Panc1 (cell line): Measurements from ENCODE around the gene GMPR. TPM values are rescaled to one million over a fixed set of nuclear protein-coding genes. Genes with fewer than 3 reads are reported as not detected.

ENCODE experiments used
- ATAC-seq: fragments of 200-7000 bp; cut with Tn5 transposase; 2 replicates; pipeline ENCODE4 v1.9.1; 2020; ENCODE audit warnings: mild to moderate bottlenecking, moderate library complexity
- BruUV-seq: library from RNA; stranded (reverse); fragments of 400-500 nt; replicated peaks from 2 replicates; lab custom pipeline; 2021; lab: Mats Ljungman, UMichigan
- CTCF ChIA-PET: fragments of 300-600 bp; sonication (Branson Sonifier 250); formaldehyde crosslinking; loops from one replicate; lab custom pipeline; 2022; ENCODE audit warnings: antibody characterized with exemption; lab: Charles Lee
- POLR2A ChIA-PET: fragments of 300-600 bp; sonication (Branson Sonifier 250); formaldehyde crosslinking; loops from one replicate; lab custom pipeline; 2022; ENCODE audit warnings: antibody characterized with exemption; lab: Charles Lee
- DNase-seq: peaks from one replicate; pipeline ENCODE4 v3.0.0-alpha.2; 2010; ENCODE audit warnings: low read depth, low spot score
- H3K27ac ChIP-seq: 2 replicates; pipeline ENCODE4 v1.5.1; 2011; ENCODE audit warnings: mild to moderate bottlenecking, low read length, inconsistent platforms
- H3K27me3 ChIP-seq: fragments of 200-500 bp; sonication (Bioruptor generic); 2 replicates; pipeline ENCODE4 v1.6.0; 2014; ENCODE audit warnings: low read length, inconsistent platforms; ENCODE audit not compliant: control insufficient read depth, insufficient read depth
- H3K36me3 ChIP-seq: fragments of 200-500 bp; sonication (Bioruptor generic); 2 replicates; pipeline ENCODE4 v1.5.1; 2014; ENCODE audit warnings: inconsistent platforms, mild to moderate bottlenecking, low read length, moderate library complexity; ENCODE audit not compliant: control insufficient read depth, insufficient read depth
- H3K4me1 ChIP-seq: 2 replicates; pipeline ENCODE4 v1.5.1; 2011; ENCODE audit warnings: inconsistent platforms, mild to moderate bottlenecking, low read length, moderate library complexity; ENCODE audit not compliant: control insufficient read depth, insufficient read depth
- H3K4me3 ChIP-seq, 2 experiments: 2 replicates each; pipeline ENCODE4 v1.5.1; 2011 to 2012; ENCODE audit warnings: low read depth in 2 of 2, low read length in 2 of 2, mild to moderate bottlenecking in 2 of 2, inconsistent platforms in 1 of 2, moderate library complexity in 1 of 2
- H3K9me3 ChIP-seq: fragments of 200-500 bp; sonication (Bioruptor generic); 2 replicates; pipeline ENCODE4 v1.5.1; 2014; ENCODE audit warnings: low read depth, mild to moderate bottlenecking, inconsistent platforms, low read length, moderate library complexity; ENCODE audit not compliant: control insufficient read depth, insufficient read depth
- POLR2AphosphoS5 ChIP-seq: IDR thresholded peaks from 2 replicates; pipeline ENCODE4 v1.6.1; 2012; ENCODE audit warnings: mild to moderate bottlenecking, low read depth, low read length, moderate library complexity
- SIN3A ChIP-seq: IDR thresholded peaks from 2 replicates; pipeline ENCODE4 v1.6.1; 2012; ENCODE audit warnings: low read depth, mild to moderate bottlenecking, low read length, moderate library complexity, borderline replicate concordance; ENCODE audit not compliant: insufficient read depth
- TCF7L2 ChIP-seq: IDR thresholded peaks from 2 replicates; pipeline ENCODE4 v1.6.1; 2011; ENCODE audit warnings: mild to moderate bottlenecking, low read depth, low read length, inconsistent platforms
- in situ Hi-C: cut with HindIII; loops from 2 replicates; pipeline ENCODE4 v1.10.0; 2016; ENCODE audit warnings: low sequenced_read_pairs, low pct_unique_long_range_greater_than_20kb
- intact Hi-C: fragments of 100-400 bp; cut with micrococcal nuclease; formaldehyde crosslinking; loops from one replicate; pipeline ENCODE4 v1.10.0; 2022; ENCODE audit not compliant: unreplicated experiment
- total RNA-seq: library from RNA; stranded (reverse); gene quantifications from one replicate; pipeline ENCODE4 v1.2.1, GENCODE V29; 2021; ENCODE audit not compliant: unreplicated experiment
- TF ChIP-seq, protein P1 (sequence below), 2 experiments: IDR thresholded peaks; 2 replicates each; pipeline ENCODE4 v1.6.1; 2011 to 2012; ENCODE audit warnings: low read depth in 2 of 2, control low read depth in 1 of 2, low read length in 1 of 2, mild to moderate bottlenecking in 1 of 2, moderate library complexity in 1 of 2; ENCODE audit not compliant: insufficient read depth in 1 of 2
- TF ChIP-seq, protein P2 (sequence below): fragments of 450-650 bp; IDR thresholded peaks from 2 replicates; pipeline ENCODE4 v1.5.1; 2017; ENCODE audit warnings: mild to moderate bottlenecking

The GMPR gene
- total RNA-seq, 1 experiment from 2014 or later: 3.5 TPM

DNA sequence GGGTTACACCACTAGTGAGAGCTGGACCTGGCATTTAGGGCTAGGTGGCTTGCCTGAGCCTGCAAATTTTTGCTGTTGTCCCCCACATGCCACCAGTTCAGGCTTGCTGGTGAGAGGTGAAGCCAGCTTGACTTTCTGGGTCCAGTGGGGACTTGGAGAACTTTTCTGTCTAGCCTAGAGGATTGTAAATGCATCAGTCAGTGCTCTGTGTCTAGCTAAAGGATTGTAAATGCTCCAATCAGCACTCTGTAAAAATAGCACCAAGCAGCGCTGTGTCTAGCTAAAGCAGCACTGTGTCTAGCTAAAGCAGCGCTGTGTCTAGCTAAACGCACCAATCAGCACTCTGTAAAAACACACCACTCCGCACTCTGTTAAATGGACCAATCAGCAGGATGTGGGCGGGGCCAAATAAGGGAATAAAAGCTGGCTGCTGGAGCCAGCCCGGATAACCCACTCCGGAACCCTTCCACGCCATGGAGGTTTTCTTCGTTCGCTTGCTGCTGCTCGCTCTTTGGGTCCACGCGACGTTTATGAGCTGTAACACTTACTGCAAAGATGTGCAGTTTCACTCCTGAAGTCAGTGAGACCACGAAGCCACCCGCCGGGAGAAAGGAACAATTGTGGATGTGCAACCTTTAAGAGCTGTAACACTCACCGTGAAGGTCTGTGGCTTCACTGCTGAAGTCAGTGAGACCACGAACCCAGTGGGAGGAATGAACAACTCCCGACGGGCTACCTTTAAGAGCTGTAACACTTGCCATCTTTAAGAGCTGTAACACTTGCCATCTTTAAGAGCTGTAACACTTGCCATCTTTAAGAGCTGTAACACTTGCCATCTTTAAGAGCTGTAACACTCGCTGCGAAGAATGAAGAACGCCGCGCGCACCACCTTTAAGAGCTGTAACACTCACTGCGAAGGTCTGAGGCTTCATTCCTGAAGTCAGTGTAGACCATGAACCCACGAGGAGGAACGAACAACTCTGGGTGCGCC, 27.3 kb downstream of the GMPR start:
- Histone ChIP-seq H3K36me3 (no peaks in the 10 kb centered on the region), H3K4me3 (no peak overlapping the region), H3K9me3 (no peaks in the 10 kb centered on the region), H3K27me3 (no peaks in the 10 kb centered on the region), H3K27ac (no peak overlapping the region), H3K4me1 (no peaks in the 10 kb centered on the region)
- CTCF ChIA-PET: interaction anchor here (0.6 kb wide), 1 partner anchor 600 kb away, joined by 8 read pairs; no protein-coding TSS in a partner anchor
- DNase-seq (no peak), ATAC-seq (no peak)
- no TSS peak for BruUV-seq
- TF ChIP-seq, protein P1, sequence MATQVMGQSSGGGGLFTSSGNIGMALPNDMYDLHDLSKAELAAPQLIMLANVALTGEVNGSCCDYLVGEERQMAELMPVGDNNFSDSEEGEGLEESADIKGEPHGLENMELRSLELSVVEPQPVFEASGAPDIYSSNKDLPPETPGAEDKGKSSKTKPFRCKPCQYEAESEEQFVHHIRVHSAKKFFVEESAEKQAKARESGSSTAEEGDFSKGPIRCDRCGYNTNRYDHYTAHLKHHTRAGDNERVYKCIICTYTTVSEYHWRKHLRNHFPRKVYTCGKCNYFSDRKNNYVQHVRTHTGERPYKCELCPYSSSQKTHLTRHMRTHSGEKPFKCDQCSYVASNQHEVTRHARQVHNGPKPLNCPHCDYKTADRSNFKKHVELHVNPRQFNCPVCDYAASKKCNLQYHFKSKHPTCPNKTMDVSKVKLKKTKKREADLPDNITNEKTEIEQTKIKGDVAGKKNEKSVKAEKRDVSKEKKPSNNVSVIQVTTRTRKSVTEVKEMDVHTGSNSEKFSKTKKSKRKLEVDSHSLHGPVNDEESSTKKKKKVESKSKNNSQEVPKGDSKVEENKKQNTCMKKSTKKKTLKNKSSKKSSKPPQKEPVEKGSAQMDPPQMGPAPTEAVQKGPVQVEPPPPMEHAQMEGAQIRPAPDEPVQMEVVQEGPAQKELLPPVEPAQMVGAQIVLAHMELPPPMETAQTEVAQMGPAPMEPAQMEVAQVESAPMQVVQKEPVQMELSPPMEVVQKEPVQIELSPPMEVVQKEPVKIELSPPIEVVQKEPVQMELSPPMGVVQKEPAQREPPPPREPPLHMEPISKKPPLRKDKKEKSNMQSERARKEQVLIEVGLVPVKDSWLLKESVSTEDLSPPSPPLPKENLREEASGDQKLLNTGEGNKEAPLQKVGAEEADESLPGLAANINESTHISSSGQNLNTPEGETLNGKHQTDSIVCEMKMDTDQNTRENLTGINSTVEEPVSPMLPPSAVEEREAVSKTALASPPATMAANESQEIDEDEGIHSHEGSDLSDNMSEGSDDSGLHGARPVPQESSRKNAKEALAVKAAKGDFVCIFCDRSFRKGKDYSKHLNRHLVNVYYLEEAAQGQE (IDR thresholded peaks at IDR 0.05; ENCODE audit: insufficient read depth in 1 of 2, low read depth in 2 of 2, low read length in 1 of 2): no peak
- TF ChIP-seq SIN3A (no peak), TCF7L2 (no peak), POLR2AphosphoS5 (no peak)
- TF ChIP-seq, protein P2, sequence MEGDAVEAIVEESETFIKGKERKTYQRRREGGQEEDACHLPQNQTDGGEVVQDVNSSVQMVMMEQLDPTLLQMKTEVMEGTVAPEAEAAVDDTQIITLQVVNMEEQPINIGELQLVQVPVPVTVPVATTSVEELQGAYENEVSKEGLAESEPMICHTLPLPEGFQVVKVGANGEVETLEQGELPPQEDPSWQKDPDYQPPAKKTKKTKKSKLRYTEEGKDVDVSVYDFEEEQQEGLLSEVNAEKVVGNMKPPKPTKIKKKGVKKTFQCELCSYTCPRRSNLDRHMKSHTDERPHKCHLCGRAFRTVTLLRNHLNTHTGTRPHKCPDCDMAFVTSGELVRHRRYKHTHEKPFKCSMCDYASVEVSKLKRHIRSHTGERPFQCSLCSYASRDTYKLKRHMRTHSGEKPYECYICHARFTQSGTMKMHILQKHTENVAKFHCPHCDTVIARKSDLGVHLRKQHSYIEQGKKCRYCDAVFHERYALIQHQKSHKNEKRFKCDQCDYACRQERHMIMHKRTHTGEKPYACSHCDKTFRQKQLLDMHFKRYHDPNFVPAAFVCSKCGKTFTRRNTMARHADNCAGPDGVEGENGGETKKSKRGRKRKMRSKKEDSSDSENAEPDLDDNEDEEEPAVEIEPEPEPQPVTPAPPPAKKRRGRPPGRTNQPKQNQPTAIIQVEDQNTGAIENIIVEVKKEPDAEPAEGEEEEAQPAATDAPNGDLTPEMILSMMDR: no peak
- in situ Hi-C loops (no loop called here), intact Hi-C loops (no loop called here)
- POLR2A ChIA-PET: no interaction called here

DNA sequence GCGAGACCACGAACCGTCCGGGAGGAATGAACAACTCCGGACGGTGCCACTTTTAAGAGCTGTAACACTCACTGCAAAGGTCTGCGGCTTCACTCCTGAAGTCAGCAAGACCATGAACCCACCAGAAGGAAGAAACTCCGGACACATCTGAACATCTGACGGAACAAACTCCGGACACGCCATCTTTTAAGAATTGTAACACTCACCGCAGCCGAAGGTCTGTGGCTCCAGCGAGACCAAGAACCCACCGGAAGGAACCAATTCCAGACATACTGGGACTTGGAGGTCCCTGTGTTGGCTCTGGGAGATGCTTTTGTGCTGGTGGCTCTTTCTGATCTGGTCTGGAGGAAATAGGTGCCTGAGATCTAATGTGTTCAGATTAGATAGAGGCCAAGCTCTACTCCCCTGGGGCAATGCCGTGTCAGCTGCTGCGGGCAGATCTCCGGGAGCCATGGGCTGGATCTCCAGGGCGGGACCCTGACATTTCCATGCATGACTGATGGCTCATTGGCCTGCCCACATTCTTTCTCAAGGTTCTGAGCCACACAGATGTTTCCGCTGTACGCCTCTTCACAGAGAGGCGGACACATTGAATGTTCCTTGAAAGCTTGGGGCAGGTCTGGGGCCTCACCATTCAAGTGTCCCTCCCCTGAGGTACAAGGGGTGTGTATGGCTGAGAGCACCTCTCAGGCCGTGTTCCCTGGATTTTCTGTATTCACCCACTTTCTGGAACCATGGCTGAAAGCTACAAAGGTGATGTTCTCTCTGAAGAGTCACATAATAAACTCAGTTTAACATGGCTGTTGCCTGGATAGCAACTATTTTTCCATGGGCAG, 29.3 kb downstream of the GMPR start:
- H3K27me3 ChIP-seq: no peaks in the 10 kb centered on the region
- no peak overlapping the region for H3K4me3 ChIP-seq
- DNase-seq (no peak), ATAC-seq (no peak)
- POLR2A ChIA-PET: no interaction called here
- TF ChIP-seq TCF7L2 (no peak), SIN3A (no peak), POLR2AphosphoS5 (no peak)
- TF ChIP-seq, protein P1 (IDR thresholded peaks at IDR 0.05; ENCODE audit: insufficient read depth in 1 of 2, low read depth in 2 of 2, low read length in 1 of 2): no peak
- TF ChIP-seq, protein P2: no peak
- CTCF ChIA-PET: no interaction called here
- no TSS peak for BruUV-seq
- no peaks in the 10 kb centered on the region for H3K36me3 ChIP-seq
- no peaks in the 10 kb centered on the region for H3K4me1 ChIP-seq
- in situ Hi-C loops: no loop called here
- H3K9me3 ChIP-seq: no peaks in the 10 kb centered on the region
- intact Hi-C loops: no loop called here
- no peak overlapping the region for H3K27ac ChIP-seq
